Jurkat, Clone E6-1 (cell line): ENCODE results near the gene SORCS3.
"Not testable (repeated sequence)": the region's sequence is repeated elsewhere in the genome, so short reads cannot be mapped to it uniquely, and the experiment has no call there.

Experiments
- DNase-seq: peaks from one replicate; pipeline ENCODE4 v3.0.0-alpha.2; 2011; ENCODE audit warnings: low read depth, low spot score
- H3K4me3 ChIP-seq: 2 replicates; pipeline ENCODE4 v1.5.1; 2011; ENCODE audit warnings: mild to moderate bottlenecking, low read length, control low read depth, moderate library complexity

Gene SORCS3

DNA sequence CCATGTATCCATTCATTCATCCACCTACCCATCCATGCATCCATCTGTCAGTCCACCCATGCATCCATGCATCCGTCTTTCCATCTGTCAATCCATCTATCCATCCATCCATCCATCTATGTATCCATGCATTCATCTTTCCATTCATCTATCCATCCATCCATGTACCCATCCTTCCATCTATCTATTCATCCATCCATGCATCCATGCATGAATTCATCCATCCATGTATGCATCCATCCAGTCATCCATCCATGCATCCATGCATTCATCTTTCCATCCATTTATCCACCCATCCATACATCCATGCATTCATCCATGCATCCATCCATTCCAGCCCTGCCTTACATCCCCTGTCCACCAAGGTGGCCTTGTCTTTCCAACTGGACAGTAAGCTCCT, 45.7 kb downstream of the SORCS3 start:
- H3K4me3 ChIP-seq: no peak overlapping the region
- no peak for DNase-seq

DNA sequence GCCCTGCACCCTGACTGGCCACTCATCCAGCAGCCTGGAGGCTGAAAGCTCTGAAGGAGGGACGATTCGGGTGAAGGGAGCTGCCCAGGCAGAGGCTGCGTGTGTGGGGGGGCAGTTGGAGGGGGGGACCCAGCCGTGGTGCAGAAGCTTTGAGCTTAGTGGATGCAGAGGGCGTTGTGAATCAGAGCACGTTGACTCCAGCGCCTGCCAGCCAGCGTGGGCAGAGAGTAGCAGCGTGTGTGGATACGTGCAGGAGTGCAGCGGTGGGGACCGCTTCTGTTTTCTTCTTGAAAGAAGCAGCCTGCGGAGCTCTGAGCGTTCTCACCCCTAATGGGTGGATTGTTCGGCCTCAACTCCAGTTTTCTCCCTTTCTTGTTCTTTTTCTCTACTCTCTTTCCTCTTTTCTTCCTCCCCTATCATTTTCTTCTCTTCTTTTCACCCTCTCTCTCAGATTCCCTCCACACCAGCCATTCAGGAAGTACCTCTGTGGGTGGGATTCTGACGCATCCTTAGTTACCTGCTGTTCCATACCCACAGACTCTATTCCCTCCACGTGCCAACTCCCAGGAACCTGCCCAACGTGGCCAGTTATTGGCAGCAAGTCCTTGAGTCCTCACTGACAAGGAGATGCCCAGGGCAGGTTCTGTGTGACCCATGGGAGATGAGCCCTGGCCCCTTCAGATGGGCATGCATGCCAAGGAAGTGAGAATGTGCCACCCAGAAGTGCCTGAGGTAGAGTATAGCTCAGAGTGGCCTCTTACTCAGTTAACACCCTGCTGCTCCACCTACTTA, 47.4 kb downstream of the SORCS3 start:
- no peak overlapping the region for H3K4me3 ChIP-seq
- no peak for DNase-seq

DNA sequence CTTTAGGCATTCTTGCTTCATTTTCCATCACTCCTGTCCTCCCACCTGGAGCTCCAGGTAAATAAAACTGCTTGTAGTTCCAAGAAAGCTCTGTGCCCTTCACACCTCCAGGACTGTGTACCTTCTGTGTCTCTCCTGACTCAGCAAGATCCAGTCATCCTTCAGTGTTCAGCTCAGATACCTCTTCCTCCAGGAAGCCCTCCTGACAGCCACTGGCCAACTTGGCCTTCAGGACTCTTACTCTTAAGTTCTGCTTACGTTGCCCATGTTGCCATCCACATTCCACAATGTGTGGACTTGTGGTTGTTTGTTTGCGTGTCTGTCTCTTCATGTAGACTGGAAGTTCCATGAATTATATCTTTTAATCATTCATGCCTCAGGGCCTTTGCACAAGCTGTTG, 48.0 kb downstream of the SORCS3 start:
- no peak for DNase-seq
- no peak overlapping the region for H3K4me3 ChIP-seq

DNA sequence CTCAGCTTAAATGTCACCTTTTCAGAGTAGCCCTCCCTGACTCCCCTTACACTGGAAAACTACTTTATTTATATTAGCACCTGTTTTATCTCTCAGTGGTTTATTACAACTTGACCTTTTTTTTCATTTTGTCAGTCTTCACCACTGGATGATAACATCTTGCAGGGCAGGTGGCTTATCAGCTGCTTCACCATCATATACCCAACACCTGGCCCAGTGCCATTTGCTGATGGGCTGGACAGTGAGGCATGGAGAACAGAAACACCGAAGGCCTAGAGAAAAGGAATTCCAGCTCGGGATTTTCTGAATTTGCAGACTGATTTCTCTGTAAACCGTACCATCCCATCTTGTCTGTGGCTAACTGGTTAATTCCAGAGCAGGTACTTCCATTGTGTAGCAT, 48.5 kb downstream of the SORCS3 start:
- no peak for DNase-seq
- H3K4me3 ChIP-seq: no peak overlapping the region

DNA sequence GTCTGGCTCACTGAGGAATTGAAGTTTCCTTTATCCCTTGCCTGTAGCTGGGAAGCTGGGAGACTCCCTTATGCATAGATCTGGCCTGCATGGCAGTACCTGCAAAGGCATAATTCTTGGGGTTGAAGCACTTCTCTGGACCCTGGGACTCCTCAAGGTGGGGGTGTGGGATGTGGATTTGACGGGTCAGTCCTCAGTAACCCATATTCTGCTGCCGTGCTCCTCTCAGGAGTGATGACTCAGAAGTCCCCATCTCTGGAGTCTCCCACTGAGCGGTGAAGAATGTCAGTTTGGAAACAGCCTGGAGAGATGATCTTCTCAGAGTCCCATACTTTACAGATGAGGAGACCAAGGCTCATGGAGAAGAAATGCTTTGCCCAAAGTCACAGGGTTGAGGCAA, 49.0 kb downstream of the SORCS3 start:
- DNase-seq: no peak
- no peak overlapping the region for H3K4me3 ChIP-seq

DNA sequence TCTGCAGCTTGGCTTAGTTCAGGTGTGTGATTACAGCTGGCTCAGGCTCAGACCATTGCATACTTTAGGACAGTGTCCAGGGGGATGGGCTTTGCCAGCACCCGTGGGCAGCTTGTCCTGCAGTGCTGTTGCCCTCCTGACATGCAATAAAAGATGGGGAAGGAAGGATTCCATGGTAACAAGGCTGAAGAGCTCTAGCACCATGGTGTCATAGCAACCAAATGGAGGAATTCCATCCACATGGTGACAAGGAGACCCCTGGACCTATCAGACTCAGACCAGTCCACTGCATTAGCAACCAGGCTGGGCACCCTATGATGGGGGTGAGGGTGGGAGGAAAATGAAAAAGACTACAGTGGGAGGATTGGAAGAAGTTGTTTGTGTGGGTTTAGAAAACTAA, 49.9 kb downstream of the SORCS3 start:
- no peak for DNase-seq
- H3K4me3 ChIP-seq: no peak overlapping the region

DNA sequence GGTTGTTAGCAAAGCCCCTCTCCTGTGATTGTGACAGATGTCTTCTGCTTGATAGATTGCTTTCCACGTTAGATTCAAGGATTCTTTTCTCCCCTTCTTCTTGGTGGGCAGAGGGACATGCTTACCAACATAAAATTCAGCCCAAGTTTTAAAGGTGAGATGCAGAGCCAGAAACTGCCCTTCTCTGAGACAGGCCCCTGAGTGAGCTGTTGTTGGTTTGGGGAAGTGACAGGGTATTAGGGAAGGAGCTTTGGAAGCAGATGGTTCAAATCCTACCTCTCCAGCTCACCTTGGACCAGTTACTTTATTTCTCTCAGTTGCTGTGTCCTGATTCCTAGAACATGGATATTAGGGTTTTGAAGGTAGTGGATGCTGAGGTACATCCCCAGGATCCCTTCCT, 53.0 kb downstream of the SORCS3 start:
- no peak for DNase-seq
- H3K4me3 ChIP-seq: no peak overlapping the region

DNA sequence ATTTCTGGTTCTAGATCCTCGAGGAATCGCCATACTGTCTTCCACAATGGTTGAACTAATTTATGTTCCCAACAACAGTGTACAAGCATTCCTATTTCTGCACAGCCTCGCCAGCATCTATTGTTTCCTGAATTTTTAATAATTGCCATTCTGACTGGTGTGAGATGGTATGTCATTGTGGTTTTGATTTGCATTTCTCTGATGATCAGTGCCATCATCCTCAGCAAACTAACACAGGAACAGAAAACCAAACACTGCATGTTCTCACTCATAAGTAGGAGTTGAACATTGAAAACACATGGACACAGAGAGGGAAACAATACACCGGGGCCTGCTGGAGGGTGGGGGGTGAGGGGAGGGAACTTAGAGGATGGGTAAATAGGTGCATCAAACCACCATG, 62.2 kb downstream of the SORCS3 start:
- DNase-seq, H3K4me3 ChIP-seq: not testable (repeated sequence)

DNA sequence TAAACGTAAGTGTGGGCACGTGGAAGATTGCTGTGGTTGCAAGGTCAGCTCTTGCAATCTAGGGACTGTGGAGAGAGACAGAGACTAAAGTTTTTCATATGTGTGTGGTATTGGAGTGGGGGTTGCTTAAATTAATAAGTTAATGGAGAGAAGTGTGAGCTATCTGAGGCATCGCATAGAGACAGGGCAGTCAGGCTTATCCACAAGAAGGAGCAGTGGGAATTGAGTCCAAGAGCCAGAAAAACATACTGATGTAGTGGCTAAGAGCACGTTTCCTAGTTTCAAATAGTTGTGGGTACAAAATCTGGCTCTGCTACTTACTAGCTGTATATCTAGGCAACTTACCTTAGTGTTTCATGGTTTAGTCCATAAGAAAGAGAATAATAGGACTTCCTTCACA, 65.8 kb downstream of the SORCS3 start:
- H3K4me3 ChIP-seq: no peak overlapping the region
- no peak for DNase-seq

DNA sequence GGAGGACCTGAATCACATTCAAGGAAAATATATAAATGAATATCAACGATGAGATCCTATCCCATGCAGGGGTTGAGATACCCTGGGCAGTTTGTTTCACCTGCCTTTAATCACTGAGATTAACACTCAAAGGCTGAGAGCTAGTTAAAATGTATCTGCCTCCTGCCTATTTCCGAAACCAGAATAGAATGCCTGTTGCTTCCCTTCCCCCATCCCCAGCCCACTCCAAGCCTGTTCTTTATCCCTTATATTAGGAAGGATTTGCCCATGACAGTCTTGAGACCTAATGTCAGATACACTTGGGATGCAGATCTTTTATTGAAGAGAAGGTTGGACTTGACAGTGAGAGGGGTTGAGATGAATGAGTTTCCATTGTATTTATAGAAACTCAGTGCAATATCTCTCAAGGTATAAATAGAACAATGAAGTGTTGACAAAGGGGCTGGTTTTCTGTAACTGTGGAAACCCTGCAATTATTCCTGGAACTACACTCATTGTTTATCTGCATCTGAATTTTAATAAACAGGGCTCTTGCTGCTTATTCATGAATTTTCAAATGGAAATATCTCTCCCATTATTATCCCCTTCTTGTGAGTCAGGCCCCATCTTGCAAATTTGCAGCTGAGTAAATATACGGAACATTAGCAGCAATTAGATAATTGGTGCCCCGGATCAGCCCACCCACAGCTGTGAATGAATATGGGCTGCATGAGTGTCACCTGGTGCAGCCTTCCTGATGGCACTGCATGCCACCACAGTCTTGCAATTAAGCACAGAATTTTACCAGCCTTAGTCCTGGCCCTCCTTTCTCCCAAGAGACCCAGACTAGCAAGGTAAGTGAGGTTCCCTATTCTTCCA, 66.7 kb downstream of the SORCS3 start:
- H3K4me3 ChIP-seq: no peak overlapping the region
- no peak for DNase-seq

DNA sequence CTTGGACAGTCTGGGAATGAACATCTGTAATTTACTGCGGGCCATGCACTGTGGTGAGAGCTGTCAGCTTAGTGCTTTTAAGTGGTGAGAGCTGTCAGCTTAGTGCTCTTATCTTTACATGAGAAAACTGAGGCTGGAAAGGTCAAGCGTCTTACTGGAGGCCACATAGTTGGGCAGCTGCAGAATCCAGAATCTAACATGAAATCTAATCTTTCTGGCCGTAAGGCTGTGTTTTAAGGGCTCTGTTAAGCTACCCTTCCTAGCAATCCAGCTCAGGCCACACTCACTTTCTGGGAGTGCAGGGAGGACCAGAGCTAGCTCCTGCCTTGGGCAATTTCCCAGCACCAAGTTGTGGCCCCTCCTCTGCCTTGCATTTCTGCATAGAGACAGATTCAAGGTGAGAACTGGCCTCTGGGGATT, 70.2 kb downstream of the SORCS3 start:
- no peak for DNase-seq
- no peak overlapping the region for H3K4me3 ChIP-seq

DNA sequence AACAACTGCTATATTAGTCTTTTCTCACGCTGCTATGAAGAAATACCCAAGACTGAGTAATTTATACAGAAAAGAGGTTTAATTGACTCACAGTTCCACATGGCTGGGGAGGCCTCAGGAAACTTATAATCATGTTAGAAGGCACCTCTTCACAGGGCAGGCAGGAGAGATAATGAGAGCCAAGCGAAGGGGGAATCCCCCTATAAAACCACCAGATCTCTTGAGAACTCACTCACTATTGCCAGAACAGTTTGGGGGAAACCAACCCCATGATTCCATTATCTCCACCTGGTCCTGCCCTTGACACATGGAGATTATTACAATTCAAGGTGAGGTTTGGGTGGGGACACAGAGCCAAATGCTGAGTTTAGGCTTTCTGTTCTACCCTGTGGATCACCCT, 89.5 kb downstream of the SORCS3 start:
- not testable (repeated sequence) for H3K4me3 ChIP-seq, DNase-seq

DNA sequence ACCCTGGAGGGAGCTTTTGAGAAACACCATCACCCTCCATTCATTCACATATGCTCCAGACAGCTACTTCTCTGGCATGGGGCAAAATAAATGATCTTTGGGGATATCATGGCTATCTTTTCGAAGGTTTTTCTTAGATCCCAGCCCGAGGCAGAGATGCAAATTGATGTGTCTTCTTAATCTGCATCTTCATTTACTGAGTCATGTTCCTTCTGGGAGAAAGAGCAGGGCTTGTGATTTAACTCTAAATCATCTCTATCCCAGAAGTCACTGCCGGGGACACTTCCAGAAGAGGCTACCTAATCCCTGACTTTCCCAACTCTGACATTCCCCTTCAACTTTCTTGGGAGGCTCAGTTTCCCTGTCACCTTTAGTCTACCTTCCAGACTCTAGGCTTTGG, 90.1 kb downstream of the SORCS3 start:
- no peak overlapping the region for H3K4me3 ChIP-seq

DNA sequence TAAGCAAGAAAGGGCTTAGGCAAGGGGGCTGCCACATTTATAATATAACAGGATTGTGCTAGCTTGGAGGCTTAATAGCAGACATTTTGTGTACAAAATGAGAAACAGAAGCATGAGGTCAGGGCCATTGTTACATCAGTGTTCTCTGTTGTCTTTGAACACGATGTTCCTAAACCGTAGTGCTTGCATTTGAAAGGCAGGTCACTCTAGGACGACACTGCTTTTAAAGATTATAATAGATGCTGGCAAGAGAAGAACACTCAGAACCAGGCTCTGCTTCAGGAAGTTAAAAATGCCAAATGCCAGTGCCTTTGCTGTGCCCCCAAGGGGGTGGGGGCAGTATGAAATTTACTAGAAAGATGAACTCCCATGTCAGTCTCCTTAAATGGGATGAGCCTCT, 91.1 kb downstream of the SORCS3 start:
- no peak for DNase-seq
- no peak overlapping the region for H3K4me3 ChIP-seq

More for the DNA sequence above, 90.1 kb downstream of the SORCS3 start:
- DNase-seq: no peak

DNA sequence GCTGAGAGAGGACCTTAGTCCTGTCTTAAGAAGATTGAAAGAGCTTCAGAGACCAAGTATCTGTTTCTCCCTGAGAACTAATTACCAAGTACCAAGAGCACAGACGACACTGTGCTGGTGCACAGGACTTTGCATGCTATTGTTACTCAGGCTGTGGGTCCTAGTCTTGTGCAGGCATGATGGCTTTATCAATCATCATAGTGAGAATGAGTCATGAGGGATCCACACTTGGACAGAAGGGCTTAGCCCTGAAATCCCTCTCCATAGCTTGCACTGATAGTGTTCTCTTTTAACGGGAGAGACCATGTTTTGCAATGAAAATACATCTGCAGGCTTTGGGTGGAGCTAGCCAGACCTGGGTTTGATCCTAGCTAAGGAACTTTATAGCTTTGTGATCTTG, 93.3 kb downstream of the SORCS3 start:
- no peak overlapping the region for H3K4me3 ChIP-seq
- no peak for DNase-seq

DNA sequence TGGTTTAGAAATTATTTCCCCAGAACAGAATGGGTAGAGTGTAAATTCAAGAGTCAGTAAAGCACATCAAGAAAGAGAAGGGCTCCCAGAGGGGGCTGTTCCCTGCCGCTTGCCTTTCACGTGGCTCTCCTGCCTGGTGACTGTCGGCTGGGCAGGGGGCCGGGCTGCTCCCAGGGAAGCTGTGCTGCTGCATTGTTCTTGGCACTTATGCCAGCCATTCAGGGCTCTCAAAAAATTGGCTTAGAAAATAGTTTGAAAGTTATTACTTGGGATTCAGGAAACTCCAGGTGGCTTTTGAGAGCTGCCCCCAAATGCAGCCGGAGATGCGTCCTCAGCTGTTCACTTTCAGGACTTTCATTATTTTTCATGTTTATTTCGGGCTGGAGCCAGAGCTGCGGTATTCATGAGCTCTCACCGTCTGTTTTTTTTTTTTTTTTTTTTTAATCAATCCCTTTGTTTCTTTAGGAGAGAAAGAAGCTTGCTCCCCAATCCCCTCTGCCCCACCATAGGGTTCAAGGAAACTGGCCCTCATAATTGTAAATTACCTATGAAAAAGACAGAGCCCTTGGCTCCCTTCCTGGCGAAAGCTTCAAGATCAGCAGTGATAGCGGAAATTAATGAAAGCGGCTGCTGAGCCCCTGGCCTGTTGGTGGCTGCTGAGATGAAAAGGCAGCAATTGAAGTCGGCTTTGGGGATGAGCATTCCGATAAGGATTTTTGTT, 94.1 kb downstream of the SORCS3 start:
- no peak overlapping the region for H3K4me3 ChIP-seq
- no peak for DNase-seq

DNA sequence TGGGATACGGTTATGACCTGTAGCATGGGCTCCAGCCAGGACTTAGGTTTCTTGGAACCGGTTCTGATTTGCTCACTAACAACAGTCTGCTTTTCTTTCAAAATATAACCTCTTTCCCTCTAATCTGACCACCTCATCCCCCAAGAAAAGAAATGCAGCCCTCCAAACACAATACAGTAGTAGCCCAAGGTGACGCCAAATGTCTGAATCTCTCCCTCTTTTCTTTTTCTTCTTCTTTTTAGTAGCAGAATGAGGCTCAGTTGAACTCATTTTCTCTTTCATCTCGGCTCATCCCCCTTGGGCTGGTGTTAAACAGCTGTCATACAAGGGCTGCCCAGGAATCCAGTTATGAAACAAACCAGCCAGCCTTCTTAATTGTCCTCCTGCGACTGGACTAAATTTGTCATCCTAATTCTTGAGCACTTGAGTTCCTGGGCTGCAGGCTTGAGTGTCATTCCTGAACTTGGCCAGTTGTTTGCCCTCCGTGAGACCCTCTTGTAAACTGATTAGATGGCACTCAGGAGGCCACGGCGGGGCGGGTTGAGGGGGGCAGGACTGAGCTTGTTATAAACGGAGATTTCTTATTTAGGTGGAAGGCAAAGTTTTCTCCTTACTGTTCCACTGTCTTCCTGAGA, 94.8 kb downstream of the SORCS3 start:
- no peak for DNase-seq

DNA sequence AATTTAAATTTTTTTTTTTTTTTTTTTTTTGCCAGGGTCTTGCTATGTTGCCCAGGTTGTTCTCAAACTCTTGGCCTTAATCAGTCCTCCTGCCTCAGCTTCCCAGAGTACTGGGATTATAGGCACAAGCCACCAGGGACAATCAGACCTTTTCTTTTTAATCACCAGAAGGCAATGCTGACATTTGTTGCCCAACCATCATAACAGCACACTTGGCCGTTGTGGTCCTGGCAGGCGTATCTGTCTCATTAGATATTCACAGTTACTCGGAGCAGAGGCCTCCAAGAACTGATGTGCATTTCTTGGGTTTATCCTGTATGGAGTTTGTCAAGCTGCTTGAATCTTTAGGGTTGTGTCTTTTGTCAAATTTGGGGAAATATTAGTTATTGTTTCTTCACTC, 100.0 kb downstream of the SORCS3 start:
- H3K4me3 ChIP-seq: no peak overlapping the region
- DNase-seq: no peak

More for the DNA sequence above, 94.8 kb downstream of the SORCS3 start:
- no peak overlapping the region for H3K4me3 ChIP-seq

DNA sequence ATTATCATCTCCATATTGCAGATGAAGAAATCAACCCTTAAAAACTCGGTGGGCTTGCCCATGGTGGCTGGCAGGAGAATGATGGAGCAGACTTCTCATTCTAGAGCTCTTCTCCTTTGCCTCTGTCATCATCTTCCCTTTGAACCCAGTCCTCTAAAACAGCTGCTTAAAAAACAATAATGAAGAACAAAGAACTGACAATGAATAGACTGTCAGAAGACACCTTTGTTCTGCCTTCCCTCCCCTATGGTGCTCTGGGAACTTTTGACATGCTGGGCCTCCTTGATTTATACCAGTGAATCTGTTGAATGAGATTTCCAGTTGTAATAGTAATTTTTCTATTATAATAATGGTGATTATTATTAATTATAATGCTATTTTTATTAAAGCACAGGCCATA, 103.0 kb downstream of the SORCS3 start:
- DNase-seq: no peak
- H3K4me3 ChIP-seq: no peak overlapping the region
